Neural progenitor cell (in vitro differentiated cells): Measurements from ENCODE around the gene IFNG. TPM values are rescaled to one million over a fixed set of nuclear protein-coding genes. Genes with fewer than 3 reads are reported as not detected.
"Not testable (repeated sequence)": the region's sequence is repeated elsewhere in the genome, so short reads cannot be mapped to it uniquely, and the experiment has no call there.

ENCODE experiments used
- DNase-seq: peaks from one replicate; pipeline ENCODE4 v3.0.0-alpha.2; 2016; ENCODE audit warnings: low spot score
- H2AFZ ChIP-seq: fragments of 200-600 bp; sonication (generic); replicated peaks from 2 replicates; pipeline ENCODE4 v1.6.1; 2016; ENCODE audit warnings: antibody characterized with exemption
- H3F3A ChIP-seq: fragments of 200-600 bp; sonication (generic); 2 replicates; pipeline ENCODE4 v1.6.1; 2016; ENCODE audit warnings: antibody characterized with exemption, low read depth
- H3K27ac ChIP-seq: fragments of 200-600 bp; sonication (generic); 2 replicates; pipeline ENCODE4 v1.5.1; 2016; ENCODE audit warnings: mild to moderate bottlenecking
- H3K27me3 ChIP-seq: fragments of 200-600 bp; sonication (generic); 2 replicates; pipeline ENCODE4 v1.6.1; 2016; ENCODE audit warnings: mild to moderate bottlenecking, moderate library complexity
- H3K36me3 ChIP-seq: fragments of 200-600 bp; sonication (generic); 2 replicates; pipeline ENCODE4 v1.5.1; 2016
- H3K4me1 ChIP-seq: fragments of 200-600 bp; sonication (generic); 2 replicates; pipeline ENCODE4 v1.6.1; 2016; ENCODE audit warnings: mixed run types
- H3K4me2 ChIP-seq: fragments of 200-600 bp; sonication (generic); 2 replicates; pipeline ENCODE4 v1.6.1; 2016
- H3K4me3 ChIP-seq: fragments of 200-600 bp; sonication (generic); 2 replicates; pipeline ENCODE4 v1.5.1; 2016
- H3K79me2 ChIP-seq: fragments of 200-600 bp; sonication (generic); 2 replicates; pipeline ENCODE4 v1.6.1; 2016; ENCODE audit warnings: low read depth
- H3K9ac ChIP-seq: fragments of 200-600 bp; sonication (generic); 2 replicates; pipeline ENCODE4 v1.6.1; 2016
- H3K9me3 ChIP-seq: fragments of 200-600 bp; sonication (generic); 2 replicates; pipeline ENCODE4 v1.5.1; 2016; ENCODE audit warnings: low read depth
- H4K20me1 ChIP-seq: fragments of 200-600 bp; sonication (generic); 2 replicates; pipeline ENCODE4 v1.6.1; 2016; ENCODE audit warnings: low read depth
- H3K27ac Mint-ChIP-seq: 3 replicates; pipeline ENCODE4 v1.8.0; 2021; ENCODE audit warnings: mixed read lengths
- H3K27me3 Mint-ChIP-seq: 2 replicates; pipeline ENCODE4 v1.8.0; 2022; ENCODE audit warnings: low read depth, mild to moderate bottlenecking, inconsistent platforms, moderate library complexity, mixed read lengths; ENCODE audit not compliant: insufficient read depth
- H3K36me3 Mint-ChIP-seq: 3 replicates; pipeline ENCODE4 v1.8.0; 2021; ENCODE audit warnings: mixed read lengths
- H3K4me1 Mint-ChIP-seq: 3 replicates; pipeline ENCODE4 v1.8.0; 2021; ENCODE audit warnings: mixed read lengths
- H3K4me3 Mint-ChIP-seq: 3 replicates; pipeline ENCODE4 v1.8.0; 2021; ENCODE audit warnings: mild to moderate bottlenecking, moderate library complexity, mixed read lengths
- H3K9me3 Mint-ChIP-seq: 3 replicates; pipeline ENCODE4 v1.8.0; 2020; ENCODE audit warnings: mixed read lengths
- CTCF ChIP-seq: fragments of 200-600 bp; sonication (generic); IDR thresholded peaks from 2 replicates; pipeline ENCODE4 v1.5.1; 2017; ENCODE audit warnings: antibody characterized with exemption, mild to moderate bottlenecking
- EZH2 ChIP-seq: fragments of 200-600 bp; sonication (generic); IDR thresholded peaks from 2 replicates; pipeline ENCODE4 v1.6.1; 2017; ENCODE audit warnings: antibody characterized with exemption, mild to moderate bottlenecking, moderate library complexity
- EZH2phosphoT487 ChIP-seq: fragments of 200-600 bp; sonication (generic); IDR thresholded peaks from 2 replicates; pipeline ENCODE4 v1.6.1; 2017; ENCODE audit warnings: antibody characterized with exemption
- total RNA-seq: library from RNA; depleted of rRNA; stranded (reverse); fragments of >200 nt; gene quantifications from 2 replicates; pipeline ENCODE4 v1.2.3, GENCODE V29; 2015; ENCODE audit warnings: low replicate concordance

The IFNG gene
- total RNA-seq, 1 donor from 2014 or later: not detected

GRCh38 chr12:68175557-68176061 lies 16.1 kb upstream of the IFNG start:
- Histone ChIP-seq H3K4me1 (no peaks in the 10 kb centered on the region), H3F3A (no peaks in the 10 kb centered on the region), H3K4me2 (no peak overlapping the region), H2AFZ (no peak overlapping the region), H3K9ac (no peak overlapping the region), H3K4me3 (no peak overlapping the region), H4K20me1 (no peaks in the 10 kb centered on the region), H3K36me3 (no peaks in the 10 kb centered on the region), H3K79me2 (no peaks in the 10 kb centered on the region), H3K27me3 (no peaks in the 10 kb centered on the region), H3K27ac (no peak overlapping the region), H3K9me3 (no peaks in the 10 kb centered on the region)
- Mint-ChIP-seq H3K9me3 (peaks cover 5% of the 10 kb centered on the region), H3K36me3 (no peaks in the 10 kb centered on the region), H3K4me1 (no peaks in the 10 kb centered on the region), H3K27me3 (no peaks in the 10 kb centered on the region), H3K4me3 (no peak overlapping the region), H3K27ac (no peak overlapping the region)
- no peak for DNase-seq
- TF ChIP-seq EZH2: no peak
- TF ChIP-seq EZH2phosphoT487: no peak
- TF ChIP-seq CTCF: no peak

DNA sequence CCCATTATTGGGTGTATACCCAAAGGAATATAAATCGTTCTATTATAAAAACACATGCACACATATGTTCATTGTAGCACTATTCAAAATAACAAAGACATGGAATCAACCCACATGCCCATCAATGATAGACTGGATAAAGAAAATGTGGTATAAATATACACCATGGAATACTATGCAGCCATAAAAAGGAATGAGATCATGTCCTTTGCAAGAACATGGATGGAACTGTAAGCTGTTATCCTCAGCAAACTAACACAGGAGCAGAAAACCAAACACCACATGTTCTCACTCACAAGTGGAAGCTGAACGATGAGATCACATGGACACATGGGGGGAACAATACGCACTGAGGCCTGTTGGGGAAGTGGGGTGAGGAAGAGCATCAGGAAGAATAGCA lies 15.2 kb upstream of the IFNG start:
- H3K27ac Mint-ChIP-seq, H3K4me3 Mint-ChIP-seq, DNase-seq, H3K4me3 ChIP-seq, H3K9me3 ChIP-seq, H3K9ac ChIP-seq, H3K27me3 ChIP-seq, H3K4me1 ChIP-seq, H2AFZ ChIP-seq, H3K27ac ChIP-seq, H3K9me3 Mint-ChIP-seq, H3K36me3 ChIP-seq, H3K4me1 Mint-ChIP-seq, H4K20me1 ChIP-seq, H3F3A ChIP-seq, H3K27me3 Mint-ChIP-seq, H3K4me2 ChIP-seq, H3K36me3 Mint-ChIP-seq, H3K79me2 ChIP-seq: not testable (repeated sequence)

GRCh38 chr12:68173792-68174191 lies 14.3 kb upstream of the IFNG start:
- Histone ChIP-seq H3K36me3 (no peaks in the 10 kb centered on the region), H3K79me2 (no peaks in the 10 kb centered on the region), H3K27ac (no peak overlapping the region), H3K4me3 (no peak overlapping the region), H3K27me3 (no peaks in the 10 kb centered on the region), H3K4me2 (no peak overlapping the region), H3K9me3 (no peaks in the 10 kb centered on the region), H2AFZ (no peak overlapping the region), H4K20me1 (no peaks in the 10 kb centered on the region), H3K9ac (no peak overlapping the region), H3F3A (no peaks in the 10 kb centered on the region), H3K4me1 (no peaks in the 10 kb centered on the region)
- H3K4me1 Mint-ChIP-seq: no peaks in the 10 kb centered on the region
- no peak overlapping the region for H3K27ac Mint-ChIP-seq
- DNase-seq: no peak
- no peaks in the 10 kb centered on the region for H3K27me3 Mint-ChIP-seq
- no peak overlapping the region for H3K4me3 Mint-ChIP-seq
- TF ChIP-seq CTCF (no peak), EZH2phosphoT487 (no peak), EZH2 (no peak)
- H3K36me3 Mint-ChIP-seq: no peaks in the 10 kb centered on the region
- H3K9me3 Mint-ChIP-seq: peaks cover 5% of the 10 kb centered on the region

DNA sequence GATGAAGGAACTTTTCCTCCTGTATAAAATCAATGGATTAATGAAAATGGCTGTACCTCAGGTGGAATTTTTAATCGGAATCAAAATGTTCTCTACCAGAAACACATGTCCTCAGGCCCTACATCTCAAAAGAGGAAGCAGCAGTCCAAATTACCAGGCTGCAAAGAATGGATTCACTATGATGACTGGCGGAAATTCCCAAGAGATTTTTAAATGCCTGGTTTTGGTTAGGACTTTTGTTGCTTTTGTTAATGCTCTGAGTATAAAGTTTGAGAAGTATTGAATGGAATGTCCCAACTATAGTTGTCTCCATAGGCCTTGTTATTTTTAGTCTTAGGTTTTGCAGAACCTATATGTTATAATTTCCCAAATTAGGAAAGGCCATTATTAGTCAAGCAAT lies 11.2 kb upstream of the IFNG start:
- no peaks in the 10 kb centered on the region for H3K4me1 ChIP-seq
- no peak overlapping the region for H2AFZ ChIP-seq
- no peaks in the 10 kb centered on the region for H3F3A ChIP-seq
- DNase-seq: no peak
- H3K79me2 ChIP-seq: no peaks in the 10 kb centered on the region
- H3K4me3 ChIP-seq: no peak overlapping the region
- Mint-ChIP-seq H3K4me3 (no peak overlapping the region), H3K27ac (no peak overlapping the region), H3K4me1 (no peaks in the 10 kb centered on the region), H3K9me3 (peaks cover 5% of the 10 kb centered on the region), H3K36me3 (no peaks in the 10 kb centered on the region), H3K27me3 (no peaks in the 10 kb centered on the region)
- H3K27me3 ChIP-seq: no peaks in the 10 kb centered on the region
- no peaks in the 10 kb centered on the region for H4K20me1 ChIP-seq
- no peaks in the 10 kb centered on the region for H3K9me3 ChIP-seq
- no peak overlapping the region for H3K9ac ChIP-seq
- no peak overlapping the region for H3K27ac ChIP-seq
- H3K36me3 ChIP-seq: no peaks in the 10 kb centered on the region
- no peak overlapping the region for H3K4me2 ChIP-seq
- TF ChIP-seq CTCF (no peak), EZH2phosphoT487 (no peak), EZH2 (no peak)
